Measurements from ENCODE around the gene LRAT.

Gene LRAT

GRCh38 chr4:154778264-154778663, 34.5 kb downstream of the LRAT start:
- no peak overlapping the region for H3K27ac ChIP-seq
- TF ChIP-seq ZFX (IDR thresholded peaks at IDR 0.05): no peak
- TF ChIP-seq CTCF (conservative IDR thresholded peaks at IDR 0.05): no peak

- TF ChIP-seq CTCF (conservative IDR thresholded peaks at IDR 0.05): peak; percentile 68
- no peak for TF ChIP-seq ZFX (IDR thresholded peaks at IDR 0.05)
Observed at GRCh38 chr4:154779362-154779947, 35.7 kb downstream of the LRAT start.

GRCh38 chr4:154781126-154781982, 37.6 kb downstream of the LRAT start, which contains the start of gene RBM46:
Gene RBM46 (plus strand): TSS chr4:154781272. CDS start chr4:154796753, 15,481 bp downstream.
- H3K27ac ChIP-seq: no peak within 1 kb of the TSS
- TF ChIP-seq CTCF (conservative IDR thresholded peaks at IDR 0.05) (no peak), ZFX (IDR thresholded peaks at IDR 0.05) (no peak)

More at GRCh38 chr4:154779362-154779947, 35.7 kb downstream of the LRAT start:
- no peak overlapping the region for H3K27ac ChIP-seq

GRCh38 chr4:154781983-154782293, 38.1 kb downstream of the LRAT start:
- H3K27ac ChIP-seq: no peak overlapping the region
- TF ChIP-seq ZFX (IDR thresholded peaks at IDR 0.05) (no peak), CTCF (conservative IDR thresholded peaks at IDR 0.05) (no peak)
